BE2C (cell line): Measurements from ENCODE around the gene SP140L.
A peak's percentile ranks its signal among the peaks of the same experiment; 100 is the strongest.

Source experiments
- DNase-seq: peaks from one replicate; pipeline ENCODE4 v3.0.0-alpha.2; 2020
- H3K27me3 ChIP-seq: fragments of 250-450 bp; sonication (Bioruptor Pico); 2 replicates; pipeline ENCODE4 v1.5.1; 2020; ENCODE audit warnings: mild to moderate bottlenecking
- H3K36me3 ChIP-seq: fragments of 250-450 bp; sonication (Bioruptor Pico); 2 replicates; pipeline ENCODE4 v1.5.1; 2020; ENCODE audit warnings: mild to moderate bottlenecking
- H3K4me1 ChIP-seq: fragments of 250-450 bp; sonication (Bioruptor Pico); 2 replicates; pipeline ENCODE4 v1.5.1; 2020
- H3K4me3 ChIP-seq: 2 replicates; pipeline ENCODE4 v1.5.1; 2011; ENCODE audit warnings: low read depth, low read length
- H3K9me3 ChIP-seq: fragments of 250-450 bp; sonication (Bioruptor Pico); 2 replicates; pipeline ENCODE4 v1.5.1; 2020
- TF ChIP-seq, protein P1 (sequence below): IDR thresholded peaks from 2 replicates; pipeline ENCODE4 v1.5.1; 2012; ENCODE audit warnings: mild to moderate bottlenecking, low read depth, low read length

SP140L gene

DNA sequence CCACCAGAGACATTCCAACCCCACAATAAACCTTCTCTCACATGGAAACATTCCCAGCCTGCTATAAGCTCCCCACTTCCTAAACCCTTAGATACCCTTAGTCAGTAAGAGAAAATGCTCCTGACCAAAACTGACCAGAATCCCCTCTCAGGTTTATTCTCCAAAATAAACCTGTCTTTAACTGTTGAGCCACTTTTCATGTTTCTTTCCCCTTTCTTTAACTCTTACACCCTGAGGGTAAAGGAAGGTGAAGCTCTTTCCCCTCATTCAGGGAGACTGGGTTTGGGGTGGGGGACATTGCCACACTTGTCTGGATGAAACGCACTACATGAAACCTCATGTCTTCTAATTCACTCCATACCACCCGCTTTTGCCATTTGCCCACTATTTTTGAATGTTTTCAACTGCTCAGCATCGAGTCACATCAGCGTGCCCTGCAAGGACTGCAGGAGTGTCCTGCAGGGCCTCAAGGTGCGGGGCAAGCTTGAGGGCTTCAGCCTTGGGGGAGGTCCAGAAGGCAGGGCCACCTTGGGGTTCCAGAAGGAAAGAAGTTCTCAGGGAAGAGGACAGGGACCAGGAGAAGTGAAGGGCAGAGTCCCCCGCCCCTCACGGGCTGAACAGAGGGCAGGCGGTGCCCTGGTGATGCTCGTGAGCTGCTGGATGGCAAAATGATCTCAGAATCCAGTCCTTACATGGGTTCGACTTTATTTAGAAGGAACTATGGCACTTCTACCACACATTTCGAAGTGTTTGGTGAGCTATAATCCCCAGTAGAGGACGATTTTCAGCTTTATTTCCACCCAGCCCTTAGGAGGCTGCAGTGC lies 4.2 kb upstream of the SP140L start:
- DNase-seq = no peak
- H3K36me3 ChIP-seq = no peaks in the 10 kb centered on the region
- TF ChIP-seq, protein P1, sequence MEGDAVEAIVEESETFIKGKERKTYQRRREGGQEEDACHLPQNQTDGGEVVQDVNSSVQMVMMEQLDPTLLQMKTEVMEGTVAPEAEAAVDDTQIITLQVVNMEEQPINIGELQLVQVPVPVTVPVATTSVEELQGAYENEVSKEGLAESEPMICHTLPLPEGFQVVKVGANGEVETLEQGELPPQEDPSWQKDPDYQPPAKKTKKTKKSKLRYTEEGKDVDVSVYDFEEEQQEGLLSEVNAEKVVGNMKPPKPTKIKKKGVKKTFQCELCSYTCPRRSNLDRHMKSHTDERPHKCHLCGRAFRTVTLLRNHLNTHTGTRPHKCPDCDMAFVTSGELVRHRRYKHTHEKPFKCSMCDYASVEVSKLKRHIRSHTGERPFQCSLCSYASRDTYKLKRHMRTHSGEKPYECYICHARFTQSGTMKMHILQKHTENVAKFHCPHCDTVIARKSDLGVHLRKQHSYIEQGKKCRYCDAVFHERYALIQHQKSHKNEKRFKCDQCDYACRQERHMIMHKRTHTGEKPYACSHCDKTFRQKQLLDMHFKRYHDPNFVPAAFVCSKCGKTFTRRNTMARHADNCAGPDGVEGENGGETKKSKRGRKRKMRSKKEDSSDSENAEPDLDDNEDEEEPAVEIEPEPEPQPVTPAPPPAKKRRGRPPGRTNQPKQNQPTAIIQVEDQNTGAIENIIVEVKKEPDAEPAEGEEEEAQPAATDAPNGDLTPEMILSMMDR = no peak; the same call in 1 of the 2 replicates
- H3K9me3 ChIP-seq = no peaks in the 10 kb centered on the region
- H3K4me3 ChIP-seq = peak overlapping the region; percentile 32; the same call in 1 of the 2 replicates
- H3K4me1 ChIP-seq = no peaks in the 10 kb centered on the region
- no peaks in the 10 kb centered on the region for H3K27me3 ChIP-seq

DNA sequence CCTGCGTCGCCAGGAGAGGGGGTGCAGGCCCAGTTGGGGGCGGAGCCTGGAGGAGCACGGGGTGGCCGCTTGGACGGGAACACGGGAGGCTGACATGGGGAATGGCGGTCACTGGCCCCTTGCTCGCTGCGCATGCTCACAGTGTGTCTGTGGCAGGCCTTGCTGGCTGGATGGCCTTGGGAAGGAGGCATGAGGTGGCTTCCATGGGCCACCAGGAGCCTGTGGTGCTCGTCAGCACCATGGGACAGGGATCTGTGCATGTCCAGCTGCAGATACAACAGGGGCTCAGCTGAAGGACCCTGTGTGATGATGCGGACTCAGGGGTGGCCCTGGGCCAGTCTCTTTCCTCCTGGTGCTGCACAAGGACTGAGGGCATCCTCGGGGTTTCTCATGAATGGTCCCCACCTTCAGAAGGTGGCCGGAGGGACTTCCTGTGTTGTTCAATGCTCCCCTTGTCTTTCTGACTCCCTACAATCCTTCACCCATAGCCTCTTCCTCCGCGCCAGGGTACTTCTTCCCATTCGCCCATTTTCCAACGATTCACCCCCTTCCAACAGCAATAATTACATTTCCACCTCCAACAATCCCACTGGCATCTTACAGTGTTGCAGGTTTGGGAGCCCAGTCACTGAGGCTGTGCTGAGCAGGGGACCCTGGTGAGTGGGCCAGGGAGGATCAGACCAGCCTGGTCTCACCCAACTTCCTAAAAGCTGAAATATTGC lies 3.4 kb upstream of the SP140L start:
- Histone ChIP-seq H3K27me3 (no peaks in the 10 kb centered on the region), H3K4me1 (no peaks in the 10 kb centered on the region), H3K4me3 (peak overlapping the region; percentile 32), H3K36me3 (no peaks in the 10 kb centered on the region), H3K9me3 (no peaks in the 10 kb centered on the region)
- TF ChIP-seq, protein P1 = peak; percentile 78; the same call in 1 of the 2 replicates
- peak; percentile 77 for DNase-seq

DNA sequence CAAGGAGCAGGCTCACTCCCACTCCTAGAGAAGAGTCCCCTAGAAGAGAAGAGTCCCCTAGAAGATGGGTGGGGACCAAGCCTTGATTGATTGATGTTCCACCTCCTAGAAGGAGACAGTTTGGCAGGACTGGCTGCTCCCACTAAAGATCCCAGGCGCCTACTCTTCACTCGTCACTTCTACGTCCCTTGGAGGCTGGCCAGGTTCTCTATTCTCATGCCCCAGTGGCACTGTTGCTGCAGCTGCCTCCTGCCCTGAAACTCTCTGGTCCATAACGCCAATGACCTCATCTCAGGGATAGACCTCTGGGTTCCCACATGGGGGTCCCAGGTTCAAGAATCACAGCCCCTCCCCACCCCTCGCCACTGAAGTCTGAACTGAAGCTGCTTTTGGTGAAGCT lies 2.5 kb upstream of the SP140L start:
- H3K27me3 ChIP-seq = no peaks in the 10 kb centered on the region
- no peak overlapping the region for H3K4me3 ChIP-seq
- no peaks in the 10 kb centered on the region for H3K36me3 ChIP-seq
- TF ChIP-seq, protein P1 = no peak
- no peak for DNase-seq
- H3K4me1 ChIP-seq = no peaks in the 10 kb centered on the region
- H3K9me3 ChIP-seq = no peaks in the 10 kb centered on the region

DNA sequence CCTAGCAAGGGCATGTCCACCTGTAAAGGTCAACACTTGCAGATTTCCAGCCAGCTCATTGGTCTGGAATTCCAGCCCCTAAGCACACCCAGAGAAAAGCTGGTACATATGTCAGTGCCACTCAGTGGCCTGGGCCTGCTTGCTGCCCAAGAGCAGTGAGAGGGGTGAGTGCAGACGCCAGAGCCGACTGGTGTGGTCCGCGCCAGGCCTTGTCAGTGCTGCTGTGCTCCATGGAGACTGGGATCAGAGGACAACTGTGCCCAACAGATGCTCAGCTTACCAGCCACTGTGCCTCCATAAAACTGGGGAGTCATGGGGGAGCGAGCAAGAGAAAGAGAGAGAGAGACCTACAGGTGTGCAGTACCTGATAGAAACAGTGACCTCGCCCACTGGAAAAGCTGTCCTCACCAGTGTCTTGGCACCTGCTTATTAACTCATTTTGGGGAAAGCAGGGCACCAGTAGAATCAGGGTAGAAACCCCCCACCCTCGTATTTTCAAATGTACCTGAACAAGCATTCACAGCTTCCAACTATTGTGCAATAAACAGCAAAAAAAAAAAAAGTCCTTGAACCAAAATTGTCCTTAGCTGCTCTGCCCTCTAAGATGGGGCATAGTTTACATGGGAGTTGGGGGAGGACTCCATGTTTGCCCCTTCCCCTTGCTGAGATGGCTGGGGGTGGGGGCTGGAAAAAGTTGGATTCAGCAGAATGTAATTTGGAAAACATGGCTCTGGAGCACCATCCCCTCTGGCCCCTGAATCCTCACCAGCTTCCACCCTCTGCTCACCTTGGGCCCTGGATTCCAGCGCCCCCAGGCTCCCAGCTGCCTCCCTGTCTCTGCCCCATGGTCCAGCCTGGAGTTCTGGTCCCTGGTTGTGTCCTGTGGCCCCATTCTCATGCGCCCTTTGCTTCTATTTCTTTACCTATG lies 1.4 kb upstream of the SP140L start:
- H3K27me3 ChIP-seq = no peaks in the 10 kb centered on the region
- H3K4me3 ChIP-seq = no peak overlapping the region

DNA sequence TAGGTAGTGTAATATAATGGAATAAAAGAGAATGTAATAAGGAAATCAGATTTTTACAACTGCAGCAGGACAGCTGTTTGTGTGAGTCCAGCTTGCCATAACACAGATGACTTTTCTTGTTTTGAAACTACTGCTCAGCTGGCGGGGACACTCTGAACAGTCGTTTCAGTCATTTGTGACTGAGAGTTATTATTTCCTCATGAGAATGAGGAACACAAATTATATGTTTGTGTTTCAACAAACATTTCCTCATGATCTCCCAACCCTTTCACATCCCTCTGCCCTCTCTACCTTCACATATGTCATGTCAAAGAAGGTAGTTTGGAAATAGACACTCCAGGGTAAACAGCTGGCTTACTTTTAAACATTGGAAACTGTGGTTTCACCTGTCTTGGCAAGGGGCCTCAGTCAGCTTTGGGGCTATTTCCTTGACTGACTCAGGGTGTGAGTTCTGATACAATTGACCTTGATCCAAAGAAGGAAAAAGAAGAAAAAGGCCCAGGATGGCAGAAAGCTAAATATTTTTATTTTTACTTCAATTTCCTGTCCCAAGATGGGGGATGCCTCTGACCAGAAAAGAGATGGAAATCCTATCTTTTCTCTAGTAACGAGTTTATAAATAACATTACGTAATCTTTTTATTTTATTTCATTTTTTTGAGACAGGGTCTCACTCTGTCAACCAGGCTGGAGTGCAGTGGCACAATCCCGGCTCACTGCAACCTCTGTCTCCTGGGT lies 593 bp downstream of the SP140L start:
- no peaks in the 10 kb centered on the region for H3K27me3 ChIP-seq
- no peaks in the 10 kb centered on the region for H3K36me3 ChIP-seq
- H3K9me3 ChIP-seq = no peaks in the 10 kb centered on the region
- H3K4me1 ChIP-seq = no peaks in the 10 kb centered on the region
- no peak overlapping the region for H3K4me3 ChIP-seq
- TF ChIP-seq, protein P1 = no peak
- no peak for DNase-seq

More for the DNA sequence above, 1.4 kb upstream of the SP140L start:
- no peaks in the 10 kb centered on the region for H3K9me3 ChIP-seq
- no peaks in the 10 kb centered on the region for H3K36me3 ChIP-seq
- no peaks in the 10 kb centered on the region for H3K4me1 ChIP-seq
- TF ChIP-seq, protein P1 = no peak
- DNase-seq = no peak
